Astrocyte (in vitro differentiated cells and primary cell): ENCODE measurements around the gene KRI1. TPM values are rescaled to one million over a fixed set of nuclear protein-coding genes. Genes with fewer than 3 reads are reported as not detected.

ENCODE experiments used
- DNase-seq: peaks from one replicate; pipeline ENCODE4 v3.0.0-alpha.2; 2010; ENCODE audit warnings: low read depth
- FAIRE-seq: peaks from 2 replicates; lab custom pipeline; 2011; peaks lifted over from hg19 to GRCh38; lab: Jason Lieb, UNC
- H2AFZ ChIP-seq: 2 replicates; pipeline ENCODE4 v1.6.0; 2012; ENCODE audit warnings: low read depth, low read length, inconsistent platforms
- H3K27ac ChIP-seq: 2 replicates; pipeline ENCODE4 v1.5.1; 2011; ENCODE audit warnings: low read depth, low read length, inconsistent platforms
- H3K27me3 ChIP-seq: 2 replicates; pipeline ENCODE4 v1.6.0; 2011; ENCODE audit warnings: low read length, inconsistent platforms; ENCODE audit not compliant: insufficient read depth
- H3K36me3 ChIP-seq: 2 replicates; pipeline ENCODE4 v1.5.1; 2011; ENCODE audit warnings: low read length, inconsistent platforms; ENCODE audit not compliant: insufficient read depth
- H3K4me1 ChIP-seq: 2 replicates; pipeline ENCODE4 v1.5.1; 2011; ENCODE audit warnings: low read length, inconsistent platforms; ENCODE audit not compliant: insufficient read depth
- H3K4me2 ChIP-seq: 2 replicates; pipeline ENCODE4 v1.6.0; 2012; ENCODE audit warnings: low read length, inconsistent platforms
- H3K4me3 ChIP-seq: 2 replicates; pipeline ENCODE4 v1.5.1; 2011; ENCODE audit warnings: low read depth, mild to moderate bottlenecking, low read length, inconsistent platforms; ENCODE audit not compliant: insufficient read depth
- H3K79me2 ChIP-seq: 2 replicates; pipeline ENCODE4 v1.6.0; 2012; ENCODE audit warnings: mild to moderate bottlenecking, low read length, inconsistent platforms; ENCODE audit not compliant: insufficient read depth
- H3K9ac ChIP-seq: 2 replicates; pipeline ENCODE4 v1.6.0; 2012; ENCODE audit warnings: mild to moderate bottlenecking, low read length, inconsistent platforms
- H3K9me3 ChIP-seq: 2 replicates; pipeline ENCODE4 v1.5.1; 2012; ENCODE audit warnings: low read depth, mild to moderate bottlenecking, low read length, inconsistent platforms; ENCODE audit not compliant: insufficient read depth
- H4K20me1 ChIP-seq: 2 replicates; pipeline ENCODE4 v1.6.0; 2012; ENCODE audit warnings: low read length, inconsistent platforms; ENCODE audit not compliant: insufficient read depth
- H3K27ac Mint-ChIP-seq: one replicate; pipeline ENCODE4 v1.8.0; 2021; ENCODE audit warnings: mild to moderate bottlenecking, mixed read lengths; ENCODE audit not compliant: unreplicated experiment
- H3K27me3 Mint-ChIP-seq: one replicate; pipeline ENCODE4 v1.8.0; 2021; ENCODE audit warnings: low read depth, mixed read lengths; ENCODE audit not compliant: unreplicated experiment
- H3K36me3 Mint-ChIP-seq: one replicate; pipeline ENCODE4 v1.8.0; 2021; ENCODE audit warnings: low read depth, mixed read lengths; ENCODE audit not compliant: unreplicated experiment
- H3K4me1 Mint-ChIP-seq: one replicate; pipeline ENCODE4 v1.8.0; 2021; ENCODE audit warnings: low read depth, mixed read lengths; ENCODE audit not compliant: unreplicated experiment
- H3K4me3 Mint-ChIP-seq: one replicate; pipeline ENCODE4 v1.8.0; 2021; ENCODE audit warnings: mild to moderate bottlenecking, moderate library complexity, mixed read lengths; ENCODE audit not compliant: unreplicated experiment
- H3K9me3 Mint-ChIP-seq: one replicate; pipeline ENCODE4 v1.8.0; 2021; ENCODE audit warnings: mild to moderate bottlenecking, mixed read lengths; ENCODE audit not compliant: unreplicated experiment
- EZH2 ChIP-seq: IDR thresholded peaks from 2 replicates; pipeline ENCODE4 v1.6.1; 2012; ENCODE audit warnings: mild to moderate bottlenecking, low read length, inconsistent platforms; ENCODE audit not compliant: insufficient read depth
- total RNA-seq: library from RNA; stranded (reverse); gene quantifications from 2 replicates; pipeline ENCODE4 v1.2.1, GENCODE V29; 2021
- TF ChIP-seq, protein P1 (sequence below): IDR thresholded peaks from 2 replicates; pipeline ENCODE4 v1.5.1; 2011; ENCODE audit warnings: low read depth, mild to moderate bottlenecking, inconsistent platforms, low read length, moderate library complexity; ENCODE audit not compliant: insufficient read depth

Gene KRI1
- total RNA-seq, 1 donor from 2014 or later = 14.1 TPM

DNA sequence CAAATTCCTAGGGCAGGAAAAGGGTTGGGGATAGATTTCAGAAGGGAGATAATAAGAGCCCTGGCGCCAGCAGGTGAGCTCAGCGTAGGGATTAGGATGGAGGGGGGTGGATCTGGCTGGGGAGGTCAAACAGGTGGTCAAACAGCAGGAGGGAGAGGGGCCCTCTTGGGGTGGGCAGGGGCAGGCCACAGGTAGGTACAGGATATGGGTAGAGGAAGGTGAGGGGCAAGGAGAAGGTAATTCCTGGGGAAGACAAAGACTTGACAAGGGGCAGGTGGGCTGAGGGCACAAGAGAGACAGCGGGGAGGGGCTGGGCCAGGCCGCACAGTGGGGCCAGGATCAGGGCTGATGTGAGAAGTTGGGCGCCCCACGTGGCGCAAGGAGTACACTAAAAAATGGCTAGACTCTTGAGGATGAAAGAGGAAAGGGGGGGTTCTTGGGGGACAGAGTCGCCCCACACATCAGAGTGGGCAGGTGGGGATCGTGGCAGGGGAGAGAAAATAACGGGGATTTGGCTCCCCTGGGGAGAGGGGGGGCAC is 713 bp downstream of the KRI1 start:
- Histone ChIP-seq H3K27ac (peak overlapping the region; percentile 70), H3K4me2 (peak overlapping the region; percentile 98), H3K4me3 (peak overlapping the region; percentile 90), H3K36me3 (no peaks in the 10 kb centered on the region), H4K20me1 (peaks cover 14% of the 10 kb centered on the region), H3K27me3 (no peaks in the 10 kb centered on the region), H3K4me1 (peaks cover 25% of the 10 kb centered on the region), H3K9me3 (no peaks in the 10 kb centered on the region), H3K79me2 (peaks cover 27% of the 10 kb centered on the region), H2AFZ (peak overlapping the region; percentile 84), H3K9ac (peak overlapping the region; percentile 98)
- FAIRE-seq (no peak), DNase-seq (no peak)
- no peaks in the 10 kb centered on the region for H3K9me3 Mint-ChIP-seq
- H3K36me3 Mint-ChIP-seq = peaks cover 7% of the 10 kb centered on the region
- peak overlapping the region; percentile 75 for H3K27ac Mint-ChIP-seq
- H3K27me3 Mint-ChIP-seq = no peaks in the 10 kb centered on the region
- TF ChIP-seq EZH2 = no peak
- TF ChIP-seq, protein P1, sequence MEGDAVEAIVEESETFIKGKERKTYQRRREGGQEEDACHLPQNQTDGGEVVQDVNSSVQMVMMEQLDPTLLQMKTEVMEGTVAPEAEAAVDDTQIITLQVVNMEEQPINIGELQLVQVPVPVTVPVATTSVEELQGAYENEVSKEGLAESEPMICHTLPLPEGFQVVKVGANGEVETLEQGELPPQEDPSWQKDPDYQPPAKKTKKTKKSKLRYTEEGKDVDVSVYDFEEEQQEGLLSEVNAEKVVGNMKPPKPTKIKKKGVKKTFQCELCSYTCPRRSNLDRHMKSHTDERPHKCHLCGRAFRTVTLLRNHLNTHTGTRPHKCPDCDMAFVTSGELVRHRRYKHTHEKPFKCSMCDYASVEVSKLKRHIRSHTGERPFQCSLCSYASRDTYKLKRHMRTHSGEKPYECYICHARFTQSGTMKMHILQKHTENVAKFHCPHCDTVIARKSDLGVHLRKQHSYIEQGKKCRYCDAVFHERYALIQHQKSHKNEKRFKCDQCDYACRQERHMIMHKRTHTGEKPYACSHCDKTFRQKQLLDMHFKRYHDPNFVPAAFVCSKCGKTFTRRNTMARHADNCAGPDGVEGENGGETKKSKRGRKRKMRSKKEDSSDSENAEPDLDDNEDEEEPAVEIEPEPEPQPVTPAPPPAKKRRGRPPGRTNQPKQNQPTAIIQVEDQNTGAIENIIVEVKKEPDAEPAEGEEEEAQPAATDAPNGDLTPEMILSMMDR = peak; percentile 11
- peak overlapping the region; percentile 93 for H3K4me3 Mint-ChIP-seq
- H3K4me1 Mint-ChIP-seq = peaks cover 9% of the 10 kb centered on the region

GRCh38 chr19:10562609-10563008 is 3.2 kb downstream of the KRI1 start:
- Histone ChIP-seq H3K4me1 (peaks cover 15% of the 10 kb centered on the region), H4K20me1 (peaks cover 14% of the 10 kb centered on the region), H2AFZ (no peak overlapping the region), H3K9ac (no peak overlapping the region), H3K27me3 (no peaks in the 10 kb centered on the region), H3K79me2 (peaks cover 21% of the 10 kb centered on the region), H3K27ac (no peak overlapping the region), H3K4me3 (no peak overlapping the region), H3K36me3 (peaks cover 4% of the 10 kb centered on the region), H3K9me3 (no peaks in the 10 kb centered on the region), H3K4me2 (no peak overlapping the region)
- no peak for DNase-seq
- H3K36me3 Mint-ChIP-seq = peaks cover 7% of the 10 kb centered on the region
- peaks cover 5% of the 10 kb centered on the region for H3K4me1 Mint-ChIP-seq
- no peak for TF ChIP-seq EZH2
- TF ChIP-seq, protein P1 = no peak
- FAIRE-seq = no peak
- H3K27ac Mint-ChIP-seq = no peak overlapping the region
- no peaks in the 10 kb centered on the region for H3K27me3 Mint-ChIP-seq
- no peak overlapping the region for H3K4me3 Mint-ChIP-seq
- no peaks in the 10 kb centered on the region for H3K9me3 Mint-ChIP-seq

DNA sequence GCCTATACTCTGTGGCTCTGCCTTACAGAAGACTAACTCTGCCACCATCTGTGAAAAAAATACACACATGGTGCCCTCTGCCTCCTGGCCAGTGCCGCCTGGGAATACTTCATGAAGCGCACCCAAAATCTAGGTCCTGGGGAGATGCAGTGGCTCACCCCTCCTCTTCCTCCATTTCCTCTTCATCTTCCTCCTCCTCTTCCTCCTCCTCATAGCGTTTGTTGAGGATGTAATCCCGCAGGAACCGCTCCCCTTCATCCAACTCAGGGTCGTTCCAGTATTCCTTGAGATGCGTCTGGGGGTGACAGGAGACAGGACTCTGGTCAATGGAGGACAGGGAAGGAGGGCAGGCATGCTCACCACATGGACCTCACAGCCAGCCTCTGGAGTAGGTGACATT is 5.7 kb downstream of the KRI1 start:
- Histone ChIP-seq H3K27ac (no peak overlapping the region), H3K9ac (no peak overlapping the region), H3K27me3 (no peaks in the 10 kb centered on the region), H3K4me1 (peaks cover 4% of the 10 kb centered on the region), H2AFZ (no peak overlapping the region), H3K9me3 (no peaks in the 10 kb centered on the region), H3K4me2 (no peak overlapping the region), H4K20me1 (peaks cover 23% of the 10 kb centered on the region), H3K4me3 (no peak overlapping the region), H3K79me2 (peaks cover 15% of the 10 kb centered on the region), H3K36me3 (peaks cover 9% of the 10 kb centered on the region)
- peaks cover 2% of the 10 kb centered on the region for H3K4me1 Mint-ChIP-seq
- no peak overlapping the region for H3K27ac Mint-ChIP-seq
- TF ChIP-seq EZH2 = no peak
- TF ChIP-seq, protein P1 = no peak
- peaks cover 7% of the 10 kb centered on the region for H3K36me3 Mint-ChIP-seq
- no peak overlapping the region for H3K4me3 Mint-ChIP-seq
- no peak for DNase-seq
- no peaks in the 10 kb centered on the region for H3K9me3 Mint-ChIP-seq
- FAIRE-seq = no peak
- H3K27me3 Mint-ChIP-seq = no peaks in the 10 kb centered on the region
